Glutamatergic neuron (in vitro differentiated cells): ENCODE results near the gene CIT. TPM values are rescaled to one million over a fixed set of nuclear protein-coding genes. Genes with fewer than 3 reads are reported as not detected.

Source experiments
- DNase-seq: peaks from one replicate; pipeline ENCODE4 v3.0.0; 2022
- H3K27ac Mint-ChIP-seq: one replicate; pipeline ENCODE4 v1.8.0; 2020; ENCODE audit warnings: mild to moderate bottlenecking, mixed read lengths, inconsistent platforms; ENCODE audit not compliant: unreplicated experiment
- H3K27me3 Mint-ChIP-seq: one replicate; pipeline ENCODE4 v1.8.0; 2020; ENCODE audit warnings: mild to moderate bottlenecking, moderate library complexity, mixed read lengths, inconsistent platforms; ENCODE audit not compliant: unreplicated experiment
- H3K36me3 Mint-ChIP-seq: one replicate; pipeline ENCODE4 v1.8.0; 2020; ENCODE audit warnings: mild to moderate bottlenecking, mixed read lengths, inconsistent platforms; ENCODE audit not compliant: unreplicated experiment
- H3K4me1 Mint-ChIP-seq: one replicate; pipeline ENCODE4 v1.8.0; 2020; ENCODE audit warnings: mild to moderate bottlenecking, low read depth, mixed read lengths, inconsistent platforms; ENCODE audit not compliant: unreplicated experiment
- H3K4me3 Mint-ChIP-seq: one replicate; pipeline ENCODE4 v1.8.0; 2020; ENCODE audit warnings: mild to moderate bottlenecking, mixed read lengths, inconsistent platforms; ENCODE audit not compliant: unreplicated experiment
- H3K9me3 Mint-ChIP-seq: one replicate; pipeline ENCODE4 v1.8.0; 2020; ENCODE audit warnings: mild to moderate bottlenecking, moderate library complexity, mixed read lengths, inconsistent platforms; ENCODE audit not compliant: unreplicated experiment
- CTCF ChIP-seq: fragments of 200-600 bp; sonication (generic); IDR thresholded peaks from one replicate; pipeline ENCODE4 v1.5.0; 2021; ENCODE audit not compliant: partially characterized antibody, unreplicated experiment
- total RNA-seq: library from RNA; stranded (reverse); fragmentation: NEBNext Ultra II Directional; extraction: Animal tissue kit (Norgen Biotek cat#: 25700); gene quantifications from one replicate; pipeline ENCODE4 v1.2.1, GENCODE V29; 2021; ENCODE audit not compliant: unreplicated experiment

CIT gene
- total RNA-seq, 1 donor from 2014 or later: 20.8 TPM

GRCh38 chr12:119683413-119683812 lies 193.7 kb downstream of the CIT start:
- no peaks in the 10 kb centered on the region for H3K27me3 Mint-ChIP-seq
- H3K27ac Mint-ChIP-seq: no peak overlapping the region
- no peak overlapping the region for H3K4me3 Mint-ChIP-seq
- TF ChIP-seq CTCF: no peak
- no peaks in the 10 kb centered on the region for H3K9me3 Mint-ChIP-seq
- H3K4me1 Mint-ChIP-seq: peaks cover 2% of the 10 kb centered on the region
- no peak for DNase-seq
- no peaks in the 10 kb centered on the region for H3K36me3 Mint-ChIP-seq

GRCh38 chr12:119682639-119683252 lies 194.4 kb downstream of the CIT start:
- TF ChIP-seq CTCF: no peak
- DNase-seq: no peak
- Mint-ChIP-seq H3K4me3 (no peak overlapping the region), H3K9me3 (no peaks in the 10 kb centered on the region), H3K27ac (no peak overlapping the region), H3K27me3 (no peaks in the 10 kb centered on the region), H3K36me3 (no peaks in the 10 kb centered on the region), H3K4me1 (peaks cover 2% of the 10 kb centered on the region)

DNA sequence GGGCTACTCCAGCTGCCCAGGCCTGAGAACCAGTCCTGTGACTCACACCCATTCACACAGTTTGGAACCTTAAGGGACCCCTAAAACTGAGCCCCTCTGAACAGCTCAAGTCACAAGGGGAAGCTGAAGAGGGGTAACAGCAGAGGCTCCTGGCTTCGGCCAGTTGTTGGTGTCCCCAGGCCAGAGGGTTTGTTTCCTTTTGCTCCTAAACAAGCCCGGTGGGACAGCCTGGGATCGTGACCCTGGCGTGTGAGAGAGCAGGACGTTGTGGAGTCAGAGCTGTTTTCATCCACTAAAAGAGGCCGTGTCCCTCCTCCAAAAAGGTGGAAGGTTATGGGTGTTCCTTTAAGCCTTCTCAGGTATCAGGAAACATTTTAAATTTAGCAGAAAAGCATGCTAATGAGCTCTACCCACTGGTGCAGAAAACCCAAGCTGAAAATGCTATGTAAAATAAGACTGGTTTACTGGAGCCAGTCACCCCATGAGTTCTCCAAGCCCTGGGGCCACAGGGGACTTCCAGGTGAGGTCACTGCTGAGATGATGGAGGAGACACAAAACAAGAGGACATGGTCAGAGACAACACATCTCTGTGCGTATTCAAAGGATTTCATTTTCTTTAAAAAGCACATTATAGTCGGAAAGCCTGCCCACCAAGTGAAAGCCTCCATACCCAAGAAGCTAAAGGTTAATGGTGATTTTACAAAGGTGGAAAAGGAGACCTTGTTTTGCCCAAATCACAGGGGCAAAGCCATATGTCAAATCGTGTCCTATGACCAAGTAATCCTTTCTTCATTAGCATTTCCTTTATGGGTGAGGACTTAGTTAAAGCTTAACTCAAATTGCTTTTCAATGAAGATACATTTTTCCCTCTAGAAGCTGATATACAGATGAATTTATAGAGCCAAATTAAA lies 195.1 kb downstream of the CIT start:
- no peak overlapping the region for H3K27ac Mint-ChIP-seq
- H3K9me3 Mint-ChIP-seq: no peaks in the 10 kb centered on the region
- no peak overlapping the region for H3K4me3 Mint-ChIP-seq
- H3K4me1 Mint-ChIP-seq: no peaks in the 10 kb centered on the region
- DNase-seq: no peak
- no peaks in the 10 kb centered on the region for H3K27me3 Mint-ChIP-seq
- no peak for TF ChIP-seq CTCF
- no peaks in the 10 kb centered on the region for H3K36me3 Mint-ChIP-seq

- Mint-ChIP-seq H3K27me3 (no peaks in the 10 kb centered on the region), H3K4me3 (no peak overlapping the region), H3K9me3 (no peaks in the 10 kb centered on the region), H3K36me3 (peaks cover 6% of the 10 kb centered on the region), H3K27ac (no peak overlapping the region), H3K4me1 (no peaks in the 10 kb centered on the region)
- no peak for DNase-seq
- no peak for TF ChIP-seq CTCF
Observed at GRCh38 chr12:119681111-119681510, 196.0 kb downstream of the CIT start.

GRCh38 chr12:119679490-119679889 lies 197.6 kb downstream of the CIT start:
- no peak overlapping the region for H3K27ac Mint-ChIP-seq
- no peak overlapping the region for H3K4me3 Mint-ChIP-seq
- H3K27me3 Mint-ChIP-seq: no peaks in the 10 kb centered on the region
- no peaks in the 10 kb centered on the region for H3K9me3 Mint-ChIP-seq
- TF ChIP-seq CTCF: no peak
- no peak for DNase-seq
- peaks cover 6% of the 10 kb centered on the region for H3K36me3 Mint-ChIP-seq
- H3K4me1 Mint-ChIP-seq: no peaks in the 10 kb centered on the region
